Prostate gland (tissue), 2 donors: ENCODE measurements around the gene DRP2. TPM values are rescaled to one million over a fixed set of nuclear protein-coding genes. Genes with fewer than 3 reads are reported as not detected.

ENCODE experiments used
- DNase-seq: peaks from one replicate; pipeline ENCODE4 v3.0.0-alpha.2; 2019; ENCODE audit warnings: low spot score
- H3K27ac ChIP-seq, 2 donors: fragments of 200-600 bp; sonication (generic); 2 replicates each; pipeline ENCODE4 v1.5.1; 2017 to 2019
- H3K27me3 ChIP-seq: fragments of 200-600 bp; sonication (generic); replicated peaks from 2 replicates; pipeline ENCODE4 v1.5.1; 2019; ENCODE audit not compliant: insufficient read depth
- H3K36me3 ChIP-seq, 2 donors: fragments of 200-600 bp; sonication (generic); 1 replicate in 1 of 2; 2 replicates in 1 of 2; pipeline versions ENCODE4 v1.5.1 to v1.8.1; 2017 to 2019
- H3K4me1 ChIP-seq: fragments of 200-600 bp; sonication (generic); replicated peaks from 2 replicates; pipeline ENCODE4 v1.5.1; 2019
- H3K4me3 ChIP-seq, 2 donors: fragments of 200-600 bp; sonication (generic); 2 replicates each; pipeline ENCODE4 v1.5.1; 2017 to 2019
- H3K9me3 ChIP-seq: fragments of 200-600 bp; sonication (generic); 2 replicates; pipeline ENCODE4 v1.5.1; 2017
- CTCF ChIP-seq, 4 experiments: fragments of 200-600 bp in 2 of 4; fragments of 450-650 bp in 2 of 4; sonication (generic) in 2 of 4; IDR thresholded peaks; 1 replicate in 3 of 4; 2 replicates in 1 of 4; pipeline ENCODE4 v1.5.1; 2016 to 2019; ENCODE audit warnings: antibody characterized with exemption in 4 of 4, mild to moderate bottlenecking in 2 of 4, moderate library complexity in 2 of 4
- POLR2A ChIP-seq: fragments of 450-650 bp; IDR thresholded peaks from one replicate; pipeline ENCODE4 v1.6.1; 2016; ENCODE audit warnings: antibody characterized with exemption, mild to moderate bottlenecking
- POLR2AphosphoS5 ChIP-seq: sonication (generic); formaldehyde crosslinking; IDR thresholded peaks from one replicate; pipeline ENCODE4 v1.6.1; 2017; ENCODE audit warnings: antibody characterized with exemption
- WGBS: methylation state at CpG from one replicate; pipeline ENCODE4 v1.1.5; 2018; 5-methylcytosine and 5-hydroxymethylcytosine counted together
- intact Hi-C: fragments of 100-400 bp; cut with DNase I; formaldehyde crosslinking; loops from one replicate; pipeline ENCODE4 v1.14.2; 2022
- total RNA-seq, 2 donors: library from RNA; depleted of rRNA; stranded (reverse); fragments of >200 nt; gene quantifications; one replicate each; pipeline ENCODE4 v1.1.0, GENCODE V29; 2016

DRP2 gene
- total RNA-seq, 2 donors from 2014 or later, result 0.68 to 1.9 TPM

- no peaks in the 10 kb centered on the region for H3K27me3 ChIP-seq
- no peak for DNase-seq
- H3K36me3 ChIP-seq, result no peaks in the 10 kb centered on the region
- TF ChIP-seq CTCF (IDR thresholded peaks at IDR 0.05) (no peak), POLR2AphosphoS5 (no peak), POLR2A (no peak)
- no peaks in the 10 kb centered on the region for H3K9me3 ChIP-seq
- intact Hi-C loops, result no loop called here
- H3K27ac ChIP-seq, result no peak overlapping the region
- WGBS, result 60% methylated on average over 3 of the region's 4 CpGs
- no peaks in the 10 kb centered on the region for H3K4me1 ChIP-seq
- H3K4me3 ChIP-seq, result no peak overlapping the region
Observed at GRCh38 chrX:101260435-101260834, 40.8 kb downstream of the DRP2 start.

- intact Hi-C loops, result no loop called here
- H3K27me3 ChIP-seq, result no peaks in the 10 kb centered on the region
- DNase-seq, result no peak
Observed at GRCh38 chrX:101262590-101262989, 43.0 kb downstream of the DRP2 start.

GRCh38 chrX:101263766-101264165 is 44.2 kb downstream of the DRP2 start:
- Histone ChIP-seq H3K9me3 (no peaks in the 10 kb centered on the region), H3K36me3 (no peaks in the 10 kb centered on the region), H3K4me1 (no peaks in the 10 kb centered on the region), H3K27me3 (no peaks in the 10 kb centered on the region), H3K4me3 (no peak overlapping the region), H3K27ac (no peak overlapping the region)
- no peak for DNase-seq
- TF ChIP-seq CTCF (IDR thresholded peaks at IDR 0.05) (no peak), POLR2A (no peak), POLR2AphosphoS5 (no peak)
- intact Hi-C loops, result no loop called here
- 67% methylated on average over 2 of the region's 2 CpGs for WGBS

More at GRCh38 chrX:101262590-101262989, 43.0 kb downstream of the DRP2 start:
- Histone ChIP-seq H3K36me3 (no peaks in the 10 kb centered on the region), H3K4me1 (no peaks in the 10 kb centered on the region), H3K9me3 (no peaks in the 10 kb centered on the region), H3K4me3 (no peak overlapping the region), H3K27ac (no peak overlapping the region)
- 97% methylated on average over 3 of the region's 4 CpGs for WGBS
- TF ChIP-seq CTCF (IDR thresholded peaks at IDR 0.05) (no peak), POLR2AphosphoS5 (no peak), POLR2A (no peak)

DNA sequence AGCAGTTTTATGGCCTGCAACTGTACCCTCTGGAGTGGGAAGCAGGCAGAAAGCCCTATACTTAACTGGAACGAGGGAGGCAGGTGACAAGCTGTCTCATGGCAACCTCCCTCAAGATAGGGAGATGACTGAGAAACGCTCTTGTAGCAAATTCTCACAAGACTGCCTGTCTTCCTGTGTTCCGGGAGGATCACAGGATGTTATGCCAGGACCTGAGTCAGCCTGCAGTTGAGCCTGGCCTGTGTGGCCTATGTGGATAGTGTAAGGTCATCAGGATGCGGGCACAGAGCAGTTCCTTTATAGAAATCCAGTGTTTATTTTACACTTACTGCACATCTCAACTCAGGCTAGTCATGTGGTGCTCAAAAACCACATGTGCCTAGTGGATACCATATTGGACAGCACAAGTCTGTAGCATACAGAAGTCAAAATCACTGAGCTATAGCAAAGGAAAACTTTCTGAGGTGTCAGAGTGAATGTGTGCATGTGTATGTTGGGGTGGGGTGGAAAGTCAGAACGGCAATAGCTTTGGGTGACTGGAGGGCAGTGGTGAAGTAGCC is 46.4 kb downstream of the DRP2 start:
- no peaks in the 10 kb centered on the region for H3K4me1 ChIP-seq
- H3K9me3 ChIP-seq, result no peaks in the 10 kb centered on the region
- intact Hi-C loops, result no loop called here
- no peak for TF ChIP-seq POLR2AphosphoS5
- TF ChIP-seq POLR2A, result no peak
- TF ChIP-seq CTCF (IDR thresholded peaks at IDR 0.05), result no peak
- no peak for DNase-seq
- 63% methylated on average over 4 of the region's 5 CpGs for whole genome bisulfite sequencing
- H3K4me3 ChIP-seq, result no peak overlapping the region
- H3K27me3 ChIP-seq, result no peaks in the 10 kb centered on the region
- no peaks in the 10 kb centered on the region for H3K36me3 ChIP-seq
- no peak overlapping the region for H3K27ac ChIP-seq

DNA sequence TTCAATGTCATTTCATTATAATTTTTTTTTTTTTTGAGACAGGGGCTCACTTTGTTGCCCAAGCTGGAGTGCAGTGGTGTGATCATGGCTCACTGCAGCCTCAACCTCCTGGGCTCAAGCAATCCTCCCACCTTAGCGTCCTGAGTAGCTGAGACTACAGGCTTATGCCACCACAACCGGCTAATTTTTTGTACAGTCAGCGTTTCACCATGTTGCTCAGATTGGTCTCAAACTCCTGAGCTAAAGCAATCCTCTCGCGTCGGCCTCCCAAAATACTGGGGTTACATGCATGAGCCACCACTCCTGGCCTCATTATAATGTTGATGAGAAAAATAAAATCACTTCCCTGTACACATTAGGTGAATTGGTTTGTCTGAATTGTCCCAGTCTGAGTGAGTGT is 54.6 kb downstream of the DRP2 start:
- intact Hi-C loops, result no loop called here
- no peak for TF ChIP-seq CTCF (IDR thresholded peaks at IDR 0.05)
- no peak for TF ChIP-seq POLR2A
- TF ChIP-seq POLR2AphosphoS5, result no peak
- Histone ChIP-seq H3K4me3 (no peak overlapping the region), H3K36me3 (no peaks in the 10 kb centered on the region), H3K9me3 (no peaks in the 10 kb centered on the region), H3K27me3 (no peaks in the 10 kb centered on the region), H3K27ac (no peak overlapping the region), H3K4me1 (no peaks in the 10 kb centered on the region)
- WGBS, result 83% methylated on average over 3 of the region's 6 CpGs
- DNase-seq, result no peak
